K562 (cell line): ENCODE results near the gene BRF1. TPM values are rescaled to one million over a fixed set of nuclear protein-coding genes. Genes with fewer than 3 reads are reported as not detected.

Source experiments
- ATAC-seq: fragments of 200-7000 bp; cut with Tn5 transposase; 3 replicates; pipeline ENCODE4 v1.9.1; 2020; ENCODE audit warnings: moderate library complexity
- BruUV-seq: library from RNA; stranded (reverse); fragments of 400-500 nt; replicated peaks from 2 replicates; lab custom pipeline; 2021; lab: Mats Ljungman, UMichigan
- CTCF ChIA-PET: fragments of 300-600 bp; formaldehyde crosslinking; extraction: SDS; loops from one replicate; lab custom pipeline; 2021; ENCODE audit warnings: low intra/inter-chr PET ratio; lab: Yijun Ruan, JAX
- POLR2A ChIA-PET: fragments of 300-600, 350-650 bp; sonication (Branson Sonifier 250); formaldehyde crosslinking; extraction: SDS; loops from one replicate; lab custom pipeline; 2021; ENCODE audit warnings: antibody characterized with exemption, inconsistent platforms; lab: Yijun Ruan, JAX
- DNase-seq, 4 experiments: peaks; one replicate each; pipeline versions ENCODE4 v3.0.0 to v3.0.0-alpha.2; 2011 to 2018; ENCODE audit warnings: low spot score in 3 of 4, mixed read lengths in 3 of 4; ENCODE audit errors: extremely low read depth in 1 of 4
- FAIRE-seq: peaks from 2 replicates; lab custom pipeline; 2011; peaks lifted over from hg19 to GRCh38; lab: Jason Lieb, UNC
- H2AFZ ChIP-seq: 2 replicates; pipeline ENCODE4 v1.6.0; 2011; ENCODE audit warnings: low read depth, low read length, control low read depth, inconsistent platforms
- H3K27ac ChIP-seq: fragments of 200-600 bp; 3 replicates; pipeline ENCODE4 v1.8.0; 2011; ENCODE audit warnings: low read depth, mild to moderate bottlenecking, control low read depth, inconsistent platforms, low read length, moderate library complexity, mixed read lengths; ENCODE audit errors: extremely low read depth
- H3K27me3 ChIP-seq, 2 experiments: fragments of 300-600 bp in 1 of 2; 2 replicates in 1 of 2; 3 replicates in 1 of 2; pipeline versions ENCODE4 v1.6.0 to v1.8.0; 2011; ENCODE audit warnings: inconsistent platforms in 2 of 2, low read length in 2 of 2, mild to moderate bottlenecking in 1 of 2, mixed read lengths in 1 of 2, moderate library complexity in 1 of 2; ENCODE audit not compliant: control insufficient read depth in 2 of 2, insufficient read depth in 2 of 2
- H3K36me3 ChIP-seq: fragments of 300-600 bp; 3 replicates; pipeline ENCODE4 v1.8.0; 2011; ENCODE audit warnings: mild to moderate bottlenecking, low read length, inconsistent platforms; ENCODE audit not compliant: control insufficient read depth, insufficient read depth
- H3K4me1 ChIP-seq, 2 experiments: fragments of 200-600 bp in 1 of 2; replicated peaks in 1 of 2; 2 replicates in 1 of 2; 3 replicates in 1 of 2; pipeline versions ENCODE4 v1.5.1 to v1.8.0; 2011; ENCODE audit warnings: inconsistent platforms in 2 of 2, low read length in 2 of 2, mild to moderate bottlenecking in 1 of 2, mixed read lengths in 1 of 2, moderate library complexity in 1 of 2; ENCODE audit not compliant: control insufficient read depth in 2 of 2, insufficient read depth in 2 of 2
- H3K4me2 ChIP-seq: 2 replicates; pipeline ENCODE4 v1.6.1; 2011; ENCODE audit warnings: low read length, control low read depth, inconsistent platforms, mixed read lengths; ENCODE audit not compliant: insufficient read depth
- H3K4me3 ChIP-seq: fragments of 200-600 bp; sonication (generic), shearing (Covaris generic); 2 replicates; pipeline ENCODE4 v1.5.1; 2016; ENCODE audit warnings: control low read depth, inconsistent platforms
- H3K79me2 ChIP-seq: fragments of 200-600 bp; 3 replicates; pipeline ENCODE4 v1.8.0; 2011; ENCODE audit warnings: low read length, inconsistent platforms; ENCODE audit not compliant: control insufficient read depth, insufficient read depth
- H3K9ac ChIP-seq, 2 experiments: 2 replicates each; pipeline versions ENCODE4 v1.6.0 to v1.6.1; 2011; ENCODE audit warnings: low read depth in 2 of 2, low read length in 2 of 2, control low read depth in 1 of 2, inconsistent platforms in 1 of 2, mild to moderate bottlenecking in 1 of 2, mixed read lengths in 1 of 2; ENCODE audit not compliant: insufficient read depth in 1 of 2
- H3K9me1 ChIP-seq: one replicate; pipeline ENCODE4 v1.6.0; 2011; ENCODE audit warnings: inconsistent platforms, mild to moderate bottlenecking, low read length, moderate library complexity; ENCODE audit not compliant: control insufficient read depth, insufficient read depth
- H3K9me3 ChIP-seq: replicated peaks from 2 replicates; pipeline ENCODE4 v1.5.1; 2011; ENCODE audit warnings: low read depth, low read length, inconsistent platforms; ENCODE audit not compliant: control insufficient read depth, insufficient read depth
- H4K20me1 ChIP-seq: replicated peaks from 2 replicates; pipeline ENCODE4 v1.6.1; 2011; ENCODE audit warnings: low read length, inconsistent platforms, mixed read lengths; ENCODE audit not compliant: control insufficient read depth, insufficient read depth
- NCOA1 ChIP-seq: fragments of 450-650 bp; IDR thresholded peaks from 2 replicates; pipeline ENCODE4 v1.6.1; 2016; ENCODE audit warnings: low read depth
- RBM17 ChIP-seq: fragments of 200-400 bp; formaldehyde crosslinking; IDR thresholded peaks from 2 replicates; pipeline ENCODE4 v1.6.1; 2017; ENCODE audit warnings: low read depth, mild to moderate bottlenecking, low read length, borderline replicate concordance
- RNF2 ChIP-seq: sonication (generic); IDR thresholded peaks from 2 replicates; pipeline ENCODE4 v1.6.1; 2016
- TRIM28 ChIP-seq: fragments of 450-650 bp; IDR thresholded peaks from 2 replicates; pipeline ENCODE4 v1.6.1; 2017
- WGBS: fragments of 100-300 bp; shearing (Covaris generic); methylation state at CpG from one replicate; pipeline ENCODE4 v1.1.6; 2016; ENCODE audit warnings: low coverage, mixed read lengths; ENCODE audit not compliant: insufficient coverage; ENCODE audit errors: missing lambda C conversion rate; 5-methylcytosine and 5-hydroxymethylcytosine counted together
- in situ Hi-C: fragments of 300-500 bp; cut with MboI; formaldehyde crosslinking; loops from 4 replicates; pipeline ENCODE4 v1.15.0; 2018; ENCODE audit warnings: inconsistent platforms, mixed read lengths
- intact Hi-C: fragments of 100-400 bp; cut with micrococcal nuclease; formaldehyde crosslinking; loops from 2 replicates; pipeline ENCODE4 v1.14.2; 2022
- polyA plus RNA-seq, 8 experiments: library from polyadenylated mRNA; depleted of rRNA in 4 of 8; stranded (reverse) in 5 of 8; unstranded in 3 of 8; fragments of >200 nt; fragmentation: Nextera tagmentation in 2 of 8; fragmentation: Illumina TruSeq in 1 of 8; extraction: Ambion mirVana in 2 of 8; extraction: Trizol in 1 of 8; gene quantifications; 2 replicates each; pipeline versions ENCODE4 v1.2.1 to v1.2.3, GENCODE V29; 2011 to 2014; ENCODE audit warnings: inconsistent platforms in 1 of 8, missing spikeins in 1 of 8
- total RNA-seq, 7 experiments: library from RNA; depleted of rRNA in 6 of 7; stranded (reverse); fragments of >200 nt in 6 of 7; fragmentation: Illumina TruSeq in 2 of 7; extraction: Trizol in 2 of 7; gene quantifications; 2 replicates each; pipeline versions ENCODE4 v1.2.1 to v1.2.3, GENCODE V29; 2011 to 2021; ENCODE audit warnings: low replicate concordance in 1 of 7
- TF ChIP-seq, protein P1 (sequence below): fragments of 250-450 bp; sonication (Bioruptor Pico); IDR thresholded peaks from 2 replicates; pipeline ENCODE4 v1.4.0; 2020; ENCODE audit warnings: mild to moderate bottlenecking, moderate library complexity

The BRF1 gene
- total and polyA plus RNA-seq, 9 of the 15 experiments (the other 6 are each of a cell fraction or from before 2014, with no cell fraction given): 0.14 to 24.6 (median 8.2) TPM

DNA sequence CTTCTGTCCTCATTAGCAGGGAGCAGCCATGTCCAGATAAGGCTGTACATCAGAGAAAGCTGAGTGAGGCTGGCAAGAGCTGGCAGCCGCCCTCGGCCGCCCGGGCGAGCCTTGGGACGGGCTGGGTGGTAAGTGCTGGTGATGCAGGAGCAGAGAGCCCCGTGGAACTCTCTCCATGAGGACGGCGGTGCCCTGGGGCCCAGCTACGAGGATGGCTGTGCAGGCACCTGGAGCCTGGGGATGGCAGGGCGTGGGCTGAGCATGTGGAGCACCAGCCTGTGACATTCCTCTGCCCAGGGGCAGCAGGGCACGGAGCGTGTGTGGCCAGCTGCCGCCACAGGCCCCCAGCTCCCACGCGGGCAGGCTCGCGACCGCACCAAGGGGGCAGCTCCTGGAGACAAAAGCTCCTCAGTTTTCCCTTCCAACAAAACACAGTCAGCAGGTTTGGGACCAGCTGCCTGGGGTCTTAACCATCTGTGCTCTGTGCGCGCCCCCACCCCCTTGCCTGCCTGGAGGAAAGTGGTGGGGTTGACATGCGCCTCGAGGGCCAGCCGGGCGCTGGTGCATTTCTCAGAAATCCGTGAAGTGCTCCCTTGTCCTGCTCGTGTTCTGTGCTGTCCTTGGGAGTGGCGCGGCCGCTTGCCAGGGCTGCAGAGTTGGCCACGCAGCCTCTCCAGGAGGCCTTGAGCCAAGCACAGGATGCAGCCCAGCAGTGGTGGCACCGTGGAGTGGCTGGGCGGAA lies 35.1 kb upstream of the BRF1 start:
- Histone ChIP-seq H3K27ac (no peak overlapping the region), H3K27me3 (no peaks in the 10 kb centered on the region), H3K36me3 (no peaks in the 10 kb centered on the region), H3K4me2 (no peak overlapping the region), H4K20me1 (peaks cover 8% of the 10 kb centered on the region; the same call in 1 of the 2 replicates), H3K9me3 (no peaks in the 10 kb centered on the region), H3K9ac (no peak overlapping the region), H2AFZ (no peak overlapping the region), H3K9me1 (no peaks in the 10 kb centered on the region), H3K4me1 (peaks cover 0 to 42% of the 10 kb centered on the region in 2 experiments; a peak in 2 of 5 replicates), H3K79me2 (no peaks in the 10 kb centered on the region; the same call in 2 of the 3 replicates), H3K4me3 (no peak overlapping the region)
- 74% methylated on average over 22 of the region's 33 CpGs for whole genome bisulfite sequencing
- ATAC-seq (no peak), FAIRE-seq (no peak), DNase-seq (no peak)
- intact Hi-C loops (no loop called here), in situ Hi-C loops (no loop called here)
- POLR2A ChIA-PET: no interaction called here
- TF ChIP-seq TRIM28 (no peak), RBM17 (no peak), RNF2 (no peak), NCOA1 (no peak)
- TF ChIP-seq, protein P1, sequence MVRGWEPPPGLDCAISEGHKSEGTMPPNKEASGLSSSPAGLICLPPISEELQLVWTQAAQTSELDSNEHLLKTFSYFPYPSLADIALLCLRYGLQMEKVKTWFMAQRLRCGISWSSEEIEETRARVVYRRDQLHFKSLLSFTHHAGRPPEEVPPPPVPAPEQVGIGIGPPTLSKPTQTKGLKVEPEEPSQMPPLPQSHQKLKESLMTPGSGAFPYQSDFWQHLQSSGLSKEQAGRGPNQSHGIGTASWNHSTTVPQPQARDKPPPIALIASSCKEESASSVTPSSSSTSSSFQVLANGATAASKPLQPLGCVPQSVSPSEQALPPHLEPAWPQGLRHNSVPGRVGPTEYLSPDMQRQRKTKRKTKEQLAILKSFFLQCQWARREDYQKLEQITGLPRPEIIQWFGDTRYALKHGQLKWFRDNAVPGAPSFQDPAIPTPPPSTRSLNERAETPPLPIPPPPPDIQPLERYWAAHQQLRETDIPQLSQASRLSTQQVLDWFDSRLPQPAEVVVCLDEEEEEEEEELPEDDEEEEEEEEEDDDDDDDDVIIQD: no peak
- CTCF ChIA-PET: no interaction called here
- no TSS peak for BruUV-seq
